SU-DHL-6 (cell line): ENCODE results near the gene FAM53B.

ENCODE experiments used
- CTCF ChIP-seq: fragments of 200-600 bp; sonication (generic); IDR thresholded peaks from one replicate; pipeline ENCODE4 v1.5.1; 2017; ENCODE audit warnings: antibody characterized with exemption, mild to moderate bottlenecking, low read length, moderate library complexity; ENCODE audit not compliant: insufficient read depth, poor library complexity, severe bottlenecking
- EZH2phosphoT487 ChIP-seq: fragments of 200-600 bp; sonication (generic), shearing (Covaris generic); conservative IDR thresholded peaks from 2 replicates; pipeline ENCODE4 v1.6.1; 2018; ENCODE audit warnings: mild to moderate bottlenecking, antibody characterized with exemption, low read length, moderate library complexity, mixed read lengths

- TF ChIP-seq CTCF = no peak
- no peak for TF ChIP-seq EZH2phosphoT487
Observed at GRCh38 chr10:124586142-124586541, 158.0 kb downstream of the FAM53B start.
